Peyer's patch (tissue), 4 donors: ENCODE data around the gene FSIP1.

Source experiments
- CTCF ChIP-seq, 6 experiments: fragments of 450-650 bp in 4 of 6; fragments of 200-600 bp in 2 of 6; sonication (generic) in 1 of 6; IDR thresholded peaks; one replicate each; pipeline ENCODE4 v1.5.1; 2017 to 2019; ENCODE audit warnings: antibody characterized with exemption in 6 of 6, mild to moderate bottlenecking in 3 of 6, moderate library complexity in 1 of 6
- POLR2A ChIP-seq, 2 donors: fragments of 450-650 bp; IDR thresholded peaks; one replicate each; pipeline ENCODE4 v1.5.1; 2017; ENCODE audit warnings: antibody characterized with exemption in 2 of 2, mild to moderate bottlenecking in 2 of 2, moderate library complexity in 2 of 2

DNA sequence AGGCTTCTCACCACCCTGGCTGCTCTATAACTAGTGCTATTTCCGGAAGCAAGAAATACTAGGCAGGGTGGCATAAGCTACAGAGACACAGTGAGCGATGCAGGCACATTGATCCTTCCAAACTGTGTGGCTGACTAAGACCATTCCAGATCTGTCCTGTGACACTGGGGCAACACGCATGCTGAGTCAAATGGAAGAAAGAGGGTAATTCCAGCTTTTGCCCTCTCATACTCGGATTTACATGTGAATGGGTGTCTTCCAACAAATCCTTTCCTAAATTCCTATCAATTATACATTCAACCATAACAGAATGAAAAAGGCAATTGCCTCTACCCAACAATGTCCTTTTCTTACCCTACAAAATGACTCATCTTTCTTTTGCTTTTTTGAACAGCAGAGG, 5.1 kb downstream of the FSIP1 start:
- no peak for TF ChIP-seq CTCF (IDR thresholded peaks at IDR 0.05)
- no peak for TF ChIP-seq POLR2A (IDR thresholded peaks at IDR 0.05)
